CD8-positive, alpha-beta memory T cell (primary cell): ENCODE results near the gene NUP188. TPM values are rescaled to one million over a fixed set of nuclear protein-coding genes. Genes with fewer than 3 reads are reported as not detected.

ENCODE experiments used
- CTCF ChIA-PET: fragments of 350-600 bp; sonication (Branson Sonifier 250); formaldehyde crosslinking; loops from one replicate; lab custom pipeline; 2021; ENCODE audit warnings: antibody characterized with exemption; lab: Charles Lee
- POLR2A ChIA-PET: fragments of 350-600 bp; sonication (Branson Sonifier 250); formaldehyde crosslinking; loops from one replicate; lab custom pipeline; 2021; ENCODE audit warnings: antibody characterized with exemption; lab: Charles Lee
- DNase-seq, 5 donors: peaks; one replicate each; pipeline versions ENCODE4 v3.0.0 to v3.0.0-alpha.2; 2020 to 2022; ENCODE audit warnings: mixed read lengths in 1 of 5
- H3K27ac ChIP-seq: one replicate; pipeline ENCODE4 v1.7.0; 2013; ENCODE audit warnings: low read depth, mild to moderate bottlenecking, low read length, moderate library complexity
- H3K27me3 ChIP-seq: 2 replicates; pipeline ENCODE4 v1.7.0; 2013; ENCODE audit warnings: low read length, mild to moderate bottlenecking; ENCODE audit not compliant: insufficient read depth, poor library complexity, severe bottlenecking
- H3K36me3 ChIP-seq: 2 replicates; pipeline ENCODE4 v1.7.0; 2013; ENCODE audit warnings: mild to moderate bottlenecking, low read length, moderate library complexity; ENCODE audit not compliant: insufficient read depth
- H3K4me1 ChIP-seq: 2 replicates; pipeline ENCODE4 v1.7.0; 2013; ENCODE audit warnings: mild to moderate bottlenecking, low read length, moderate library complexity; ENCODE audit not compliant: insufficient read depth
- H3K4me3 ChIP-seq: 2 replicates; pipeline ENCODE4 v1.7.0; 2013; ENCODE audit warnings: mild to moderate bottlenecking, low read length
- H3K9me3 ChIP-seq: 2 replicates; pipeline ENCODE4 v1.7.0; 2013; ENCODE audit warnings: mild to moderate bottlenecking, low read length
- H3K27ac Mint-ChIP-seq, 8 donors: one replicate each; pipeline ENCODE4 v1.8.0; 2020 to 2021; ENCODE audit warnings: mixed read lengths in 8 of 8, mild to moderate bottlenecking in 6 of 8, inconsistent platforms in 3 of 8, moderate library complexity in 3 of 8
- H3K27me3 Mint-ChIP-seq, 2 donors: one replicate each; pipeline ENCODE4 v1.8.0; 2020 to 2021; ENCODE audit warnings: mixed read lengths in 2 of 2, mild to moderate bottlenecking in 1 of 2, moderate library complexity in 1 of 2
- H3K36me3 Mint-ChIP-seq, 3 donors: one replicate each; pipeline ENCODE4 v1.8.0; 2020 to 2021; ENCODE audit warnings: mixed read lengths in 3 of 3, inconsistent platforms in 1 of 3, mild to moderate bottlenecking in 1 of 3
- H3K4me1 Mint-ChIP-seq, 3 donors: one replicate each; pipeline ENCODE4 v1.8.0; 2020 to 2021; ENCODE audit warnings: mixed read lengths in 3 of 3, inconsistent platforms in 1 of 3, mild to moderate bottlenecking in 1 of 3
- H3K4me3 Mint-ChIP-seq, 7 donors: one replicate each; pipeline ENCODE4 v1.8.0; 2020 to 2021; ENCODE audit warnings: mixed read lengths in 7 of 7, mild to moderate bottlenecking in 6 of 7, moderate library complexity in 4 of 7, inconsistent platforms in 2 of 7
- H3K9me3 Mint-ChIP-seq, 5 donors: one replicate each; pipeline ENCODE4 v1.8.0; 2020 to 2022; ENCODE audit warnings: mixed read lengths in 5 of 5, mild to moderate bottlenecking in 3 of 5, moderate library complexity in 2 of 5, inconsistent platforms in 1 of 5
- polyA plus RNA-seq: library from polyadenylated mRNA; unstranded; fragments of 300-500 nt; fragmentation: Illumina TruSeq; gene quantifications from one replicate; pipeline ENCODE4 v1.2.3, GENCODE V29; 2021
- total RNA-seq, 2 experiments: library from RNA; stranded (reverse); gene quantifications; one replicate each; pipeline ENCODE4 v1.2.3, GENCODE V29; 2021

Gene NUP188
- total and polyA plus RNA-seq, 3 experiments from 2014 or later: 41.3 to 150 (median 144) TPM

- H3K27ac Mint-ChIP-seq: peak overlapping the region in 2 of 8 donors; percentile 11 to 77
- DNase-seq: no peak
- Histone ChIP-seq H3K27me3 (no peaks in the 10 kb centered on the region), H3K27ac (no peak overlapping the region), H3K9me3 (no peaks in the 10 kb centered on the region), H3K36me3 (peaks cover 8% of the 10 kb centered on the region), H3K4me3 (no peak overlapping the region), H3K4me1 (peaks cover 24% of the 10 kb centered on the region)
- peaks cover 0 to 44% (median 9%) of the 10 kb centered on the region in 3 donors for H3K36me3 Mint-ChIP-seq
- H3K9me3 Mint-ChIP-seq: no peaks in the 10 kb centered on the region
- ChIA-PET CTCF (interaction anchor here (1.5 kb wide), 1 partner anchor 11 kb away, joined by 3 read pairs; no protein-coding TSS in a partner anchor), POLR2A (interaction anchor here (0.6 kb wide), 1 partner anchor 80 kb away, joined by 4 read pairs; no protein-coding TSS in a partner anchor)
- H3K27me3 Mint-ChIP-seq: no peaks in the 10 kb centered on the region
- peaks cover 11 to 29% (median 18%) of the 10 kb centered on the region in 3 donors for H3K4me1 Mint-ChIP-seq
- no peak overlapping the region for H3K4me3 Mint-ChIP-seq
Measured at GRCh38 chr9:128917151-128917849, 30.2 kb upstream of the NUP188 start.

- no peaks in the 10 kb centered on the region for H3K9me3 Mint-ChIP-seq
- Histone ChIP-seq H3K4me3 (no peak overlapping the region), H3K27ac (no peak overlapping the region), H3K27me3 (no peaks in the 10 kb centered on the region), H3K4me1 (peaks cover 8% of the 10 kb centered on the region), H3K36me3 (peaks cover 8% of the 10 kb centered on the region), H3K9me3 (no peaks in the 10 kb centered on the region)
- peaks cover 0 to 34% (median 7%) of the 10 kb centered on the region in 3 donors for H3K36me3 Mint-ChIP-seq
- no peaks in the 10 kb centered on the region for H3K27me3 Mint-ChIP-seq
- H3K27ac Mint-ChIP-seq: peak overlapping the region in 3 of 8 donors; percentile 20 to 72 (median 42)
- peaks cover 1 to 19% (median 5%) of the 10 kb centered on the region in 3 donors for H3K4me1 Mint-ChIP-seq
- DNase-seq: no peak
- CTCF ChIA-PET: interaction anchor here (1.0 to 2.4 kb wide), 3 partner anchors 9 to 57 kb away, joined by 3 to 10 read pairs (median 3); no protein-coding TSS in a partner anchor
- POLR2A ChIA-PET: no interaction called here
- no peak overlapping the region for H3K4me3 Mint-ChIP-seq
Measured at GRCh38 chr9:128918921-128919320, 28.6 kb upstream of the NUP188 start.

GRCh38 chr9:128919402-128920089, 28.0 kb upstream of the NUP188 start:
- H3K4me3 ChIP-seq: no peak overlapping the region
- ChIA-PET POLR2A (no interaction called here), CTCF (interaction anchor here (1.0 to 2.4 kb wide), 3 partner anchors 8 to 56 kb away, joined by 3 to 10 read pairs (median 3); no protein-coding TSS in a partner anchor)
- Mint-ChIP-seq H3K9me3 (no peaks in the 10 kb centered on the region), H3K27me3 (no peaks in the 10 kb centered on the region), H3K27ac (peak overlapping the region in 3 of 8 donors; percentile 20 to 72 (median 42)), H3K36me3 (peaks cover 0 to 34% (median 7%) of the 10 kb centered on the region in 3 donors), H3K4me3 (no peak overlapping the region), H3K4me1 (peaks cover 1 to 14% (median 5%) of the 10 kb centered on the region in 3 donors)
- H3K27ac ChIP-seq: no peak overlapping the region
- DNase-seq: no peak
- H3K36me3 ChIP-seq: peaks cover 8% of the 10 kb centered on the region
- H3K9me3 ChIP-seq: no peaks in the 10 kb centered on the region
- H3K27me3 ChIP-seq: no peaks in the 10 kb centered on the region
- peaks cover 3% of the 10 kb centered on the region for H3K4me1 ChIP-seq

GRCh38 chr9:128920381-128921058, 27.0 kb upstream of the NUP188 start, which contains the start of gene PHYHD1:
PHYHD1 (plus strand) TSS chr9:128920982; CDS start chr9:128922324, 1,342 bp downstream.
- Mint-ChIP-seq H3K4me3 (no peak within 1 kb of the TSS), H3K4me1 (peaks cover 0 to 9% (median 5%) of the 10 kb centered on the region in 3 donors), H3K27ac (peak within 1 kb of the TSS in 4 of 8 donors; percentile 29 to 87 (median 55)), H3K9me3 (no peaks in the 10 kb centered on the region), H3K27me3 (no peaks in the 10 kb centered on the region), H3K36me3 (peaks cover 0 to 27% (median 7%) of the 10 kb centered on the region in 3 donors)
- no peak within 1 kb of the TSS for H3K27ac ChIP-seq
- no peaks in the 10 kb centered on the region for H3K9me3 ChIP-seq
- POLR2A ChIA-PET: interaction anchor here (0.6 kb wide), 1 partner anchor 25 kb away, joined by 3 read pairs; no protein-coding TSS in a partner anchor
- no peak within 1 kb of the TSS for H3K4me3 ChIP-seq
- peaks cover 8% of the 10 kb centered on the region for H3K36me3 ChIP-seq
- no peaks in the 10 kb centered on the region for H3K4me1 ChIP-seq
- no peaks in the 10 kb centered on the region for H3K27me3 ChIP-seq
- DNase-seq: no peak
- CTCF ChIA-PET: interaction anchor here (1.0 to 11.7 kb wide), 2 partner anchors 11 to 59 kb away, joined by 3 to 155 read pairs; no protein-coding TSS in a partner anchor

- H3K27me3 ChIP-seq: no peaks in the 10 kb centered on the region
- H3K4me3 ChIP-seq: no peak overlapping the region
- no peaks in the 10 kb centered on the region for H3K9me3 Mint-ChIP-seq
- no peak overlapping the region for H3K27ac ChIP-seq
- CTCF ChIA-PET: interaction anchor here (11.7 kb wide), 1 partner anchor 60 kb away, joined by 155 read pairs; no protein-coding TSS in a partner anchor
- peaks cover 1 to 11% (median 5%) of the 10 kb centered on the region in 3 donors for H3K4me1 Mint-ChIP-seq
- peak overlapping the region in 3 of 8 donors; percentile 47 to 82 (median 63) for H3K27ac Mint-ChIP-seq
- H3K27me3 Mint-ChIP-seq: no peaks in the 10 kb centered on the region
- H3K4me1 ChIP-seq: no peaks in the 10 kb centered on the region
- peaks cover 0 to 15% (median 5%) of the 10 kb centered on the region in 3 donors for H3K36me3 Mint-ChIP-seq
- H3K36me3 ChIP-seq: peaks cover 8% of the 10 kb centered on the region
- H3K4me3 Mint-ChIP-seq: peak overlapping the region in 4 of 7 donors; percentile 1 to 51 (median 30)
- POLR2A ChIA-PET: interaction anchor here (0.9 kb wide), 1 partner anchor 92 kb away, joined by 5 read pairs; no protein-coding TSS in a partner anchor
- no peaks in the 10 kb centered on the region for H3K9me3 ChIP-seq
- DNase-seq: peak in 1 of 5 donors; percentile 46
Measured at GRCh38 chr9:128921881-128922763, 25.4 kb upstream of the NUP188 start.

- no peak overlapping the region for H3K4me3 Mint-ChIP-seq
- Histone ChIP-seq H3K4me3 (no peak overlapping the region), H3K36me3 (no peaks in the 10 kb centered on the region), H3K9me3 (no peaks in the 10 kb centered on the region), H3K4me1 (peaks cover 5% of the 10 kb centered on the region), H3K27me3 (no peaks in the 10 kb centered on the region), H3K27ac (no peak overlapping the region)
- no peaks in the 10 kb centered on the region for H3K27me3 Mint-ChIP-seq
- H3K27ac Mint-ChIP-seq: no peak overlapping the region
- peaks cover 6 to 18% (median 6%) of the 10 kb centered on the region in 3 donors for H3K4me1 Mint-ChIP-seq
- CTCF ChIA-PET: interaction anchor here (1.2 to 11.7 kb wide), 3 partner anchors 41 to 105 kb away, joined by 3 to 155 read pairs (median 4); partner anchors contain the start of genes ENDOG, KYAT1 and LRRC8A
- peaks cover 0 to 4% (median 0%) of the 10 kb centered on the region in 3 donors for H3K36me3 Mint-ChIP-seq
- DNase-seq: no peak
- POLR2A ChIA-PET: no interaction called here
- no peaks in the 10 kb centered on the region for H3K9me3 Mint-ChIP-seq
Measured at GRCh38 chr9:128923493-128923883, 24.0 kb upstream of the NUP188 start.
